ENCODE measurements around the gene CEP85. TPM values are rescaled to one million over a fixed set of nuclear protein-coding genes. Genes with fewer than 3 reads are reported as not detected.

CEP85 gene
- total RNA-seq, 2 experiments from 2014 or later: 42.0 to 56.3 TPM

GRCh38 chr1:26318338-26319064 is 84.5 kb downstream of the CEP85 start:
- Mint-ChIP-seq H3K9me3 (ENCODE audit: low read depth) (no peaks in the 10 kb centered on the region), H3K36me3 (peaks cover 46% of the 10 kb centered on the region), H3K27ac (peak overlapping the region; percentile 69), H3K4me3 (peak overlapping the region; percentile 97), H3K4me1 (peaks cover 75% of the 10 kb centered on the region), H3K27me3 (no peaks in the 10 kb centered on the region)
- ATAC-seq: no peak
- DNase-seq: peak; percentile 70
- CTCF ChIA-PET: interaction anchor here (1.0 to 28.6 kb wide), 19 partner anchors 8 to 149 kb away, joined by 3 to 1010 read pairs (median 5); partner anchors contain the start of genes C1orf232, CEP85, SH3BGRL3 and UBXN11

- Mint-ChIP-seq H3K36me3 (peaks cover 56% of the 10 kb centered on the region), H3K27me3 (no peaks in the 10 kb centered on the region), H3K4me1 (peaks cover 55% of the 10 kb centered on the region), H3K9me3 (ENCODE audit: low read depth) (no peaks in the 10 kb centered on the region), H3K4me3 (peak overlapping the region; percentile 97), H3K27ac (peak overlapping the region; percentile 95)
- DNase-seq (no peak), ATAC-seq (peak; percentile 8)
- CTCF ChIA-PET: interaction anchor here (0.9 to 28.6 kb wide), 26 partner anchors 9 to 277 kb away, joined by 3 to 1010 read pairs (median 6); partner anchors contain the start of genes C1orf232, CEP85, DHDDS and SH3BGRL3
These were observed 86.9 kb downstream of the CEP85 start for GRCh38 chr1:26320896-26321295.

- DNase-seq: peak; percentile 97
- Mint-ChIP-seq H3K27me3 (no peaks in the 10 kb centered on the region), H3K9me3 (ENCODE audit: low read depth) (no peaks in the 10 kb centered on the region), H3K4me1 (peaks cover 49% of the 10 kb centered on the region), H3K27ac (peak overlapping the region; percentile 95), H3K4me3 (peak overlapping the region; percentile 73), H3K36me3 (peaks cover 56% of the 10 kb centered on the region)
- CTCF ChIA-PET: interaction anchor here (0.6 to 28.6 kb wide), 40 partner anchors 8 to 179 kb away, joined by 3 to 1010 read pairs (median 5); partner anchors contain the start of genes C1orf232, CEP85, DHDDS and SH3BGRL3
- ATAC-seq: peak; percentile 74
These were observed 87.5 kb downstream of the CEP85 start for GRCh38 chr1:26321315-26322041.

GRCh38 chr1:26322042-26322331 is 88.0 kb downstream of the CEP85 start:
- H3K4me1 Mint-ChIP-seq: peaks cover 45% of the 10 kb centered on the region
- no peaks in the 10 kb centered on the region for H3K9me3 Mint-ChIP-seq (ENCODE audit: low read depth)
- no peak for ATAC-seq
- peak overlapping the region; percentile 95 for H3K27ac Mint-ChIP-seq
- CTCF ChIA-PET: interaction anchor here (0.6 to 28.6 kb wide), 35 partner anchors 8 to 180 kb away, joined by 3 to 1010 read pairs (median 5); partner anchors contain the start of genes C1orf232, CEP85, DHDDS and SH3BGRL3
- no peaks in the 10 kb centered on the region for H3K27me3 Mint-ChIP-seq
- no peak for DNase-seq
- peaks cover 56% of the 10 kb centered on the region for H3K36me3 Mint-ChIP-seq
- no peak overlapping the region for H3K4me3 Mint-ChIP-seq

GRCh38 chr1:26323382-26323781 is 89.4 kb downstream of the CEP85 start:
- H3K4me3 Mint-ChIP-seq: no peak overlapping the region

GRCh38 chr1:26324550-26324949 is 90.5 kb downstream of the CEP85 start:
- ATAC-seq: no peak
- no peaks in the 10 kb centered on the region for H3K9me3 Mint-ChIP-seq (ENCODE audit: low read depth)
- H3K4me1 Mint-ChIP-seq: peaks cover 34% of the 10 kb centered on the region
- H3K27ac Mint-ChIP-seq: no peak overlapping the region
- peaks cover 37% of the 10 kb centered on the region for H3K36me3 Mint-ChIP-seq
- no peak for DNase-seq
- CTCF ChIA-PET: interaction anchor here (1.3 kb wide), 1 partner anchor 39 kb away, joined by 3 read pairs; no protein-coding TSS in a partner anchor
- H3K27me3 Mint-ChIP-seq: no peaks in the 10 kb centered on the region
- no peak overlapping the region for H3K4me3 Mint-ChIP-seq

More at GRCh38 chr1:26323382-26323781, 89.4 kb downstream of the CEP85 start:
- H3K4me1 Mint-ChIP-seq: peaks cover 36% of the 10 kb centered on the region
- CTCF ChIA-PET: interaction anchor here (0.9 to 28.6 kb wide), 7 partner anchors 13 to 159 kb away, joined by 3 to 1010 read pairs (median 8); partner anchors contain the start of gene SH3BGRL3
- H3K36me3 Mint-ChIP-seq: peaks cover 47% of the 10 kb centered on the region
- H3K27me3 Mint-ChIP-seq: no peaks in the 10 kb centered on the region
- DNase-seq (no peak), ATAC-seq (no peak)
- no peak overlapping the region for H3K27ac Mint-ChIP-seq
- H3K9me3 Mint-ChIP-seq (ENCODE audit: low read depth): no peaks in the 10 kb centered on the region

- DNase-seq (no peak), ATAC-seq (no peak)
- peaks cover 6% of the 10 kb centered on the region for H3K4me1 Mint-ChIP-seq
- no peaks in the 10 kb centered on the region for H3K9me3 Mint-ChIP-seq (ENCODE audit: low read depth)
- H3K27ac Mint-ChIP-seq: no peak overlapping the region
- H3K4me3 Mint-ChIP-seq: no peak overlapping the region
- CTCF ChIA-PET: interaction anchor here (0.9 to 2.7 kb wide), 9 partner anchors 31 to 158 kb away, joined by 3 to 19 read pairs (median 4); partner anchors contain the start of gene ZNF593
- H3K36me3 Mint-ChIP-seq: peaks cover 14% of the 10 kb centered on the region
- no peaks in the 10 kb centered on the region for H3K27me3 Mint-ChIP-seq
These were observed 94.0 kb downstream of the CEP85 start for GRCh38 chr1:26327956-26328362.

Other genes with a start within 250 kb of the CEP85 start
- gene PAFAH2, start 236.1 kb upstream of the CEP85 start, total RNA-seq: 1 to 10 TPM; 9.0 to 9.2 TPM
- gene EXTL1, start 212.4 kb upstream of the CEP85 start, total RNA-seq: not detected
- not detected for gene SLC30A2, start 188.1 kb upstream of the CEP85 start, total RNA-seq
- not detected for gene TRIM63, start 166.6 kb upstream of the CEP85 start, total RNA-seq
- 10 to 100 TPM; 18.3 to 20.2 TPM for gene PDIK1L, start 122.4 kb upstream of the CEP85 start, total RNA-seq
- gene FAM110D, start 75.1 kb upstream of the CEP85 start, total RNA-seq: not detected
- gene C1orf232, start 65.2 kb upstream of the CEP85 start, total RNA-seq: not detected
- gene ZNF593, start 64.3 kb upstream of the CEP85 start, total RNA-seq: 10 to 100 TPM; 40.1 to 48.1 TPM
- not detected for gene ZNF593OS, start 62.4 kb upstream of the CEP85 start, total RNA-seq
- 1 to 10 TPM; 1.4 to 1.5 TPM for gene CNKSR1, start 56.7 kb upstream of the CEP85 start, total RNA-seq
- under 1 TPM in 1 of 2 experiments, not detected in 1; 0.15 TPM for gene CATSPER4, start 43.6 kb upstream of the CEP85 start, total RNA-seq
- gene SH3BGRL3, start 45.9 kb downstream of the CEP85 start, total RNA-seq: 100 to 1,000 TPM; 562 to 632 TPM
- 10 to 100 TPM; 27.7 to 39.3 TPM for gene UBXN11, start 72.4 kb downstream of the CEP85 start, total RNA-seq
- 100 to 1,000 TPM; 951 to 971 TPM for gene CD52, start 83.8 kb downstream of the CEP85 start, total RNA-seq
- 1 to 10 TPM; 5.7 to 8.6 TPM for gene CRYBG2, start 119.9 kb downstream of the CEP85 start, total RNA-seq
- gene ZNF683, start 138.6 kb downstream of the CEP85 start, total RNA-seq: 10 to 100 TPM in 1 of 2 experiments, 1 to 10 TPM in 1; 7.0 to 26.3 TPM
- gene LIN28A, start 176.6 kb downstream of the CEP85 start, total RNA-seq: not detected
- 10 to 100 TPM; 49.2 to 54.0 TPM for gene DHDDS, start 198.1 kb downstream of the CEP85 start, total RNA-seq
- 100 to 1,000 TPM; 743 to 915 TPM for gene HMGN2, start 238.2 kb downstream of the CEP85 start, total RNA-seq

All from activated CD8-positive, alpha-beta memory T cell treated with anti-CD3 and anti-CD28 coated beads, Interleukin-2, amount 10 ng/mL, durations not matched to agents 7 days and 5 days (primary cell).